Activated gamma-delta T cell (primary cell): ENCODE results near the gene CLTC.
"Not testable (repeated sequence)": the region's sequence is repeated elsewhere in the genome, so short reads cannot be mapped to it uniquely, and the experiment has no call there.

ENCODE experiments used
- DNase-seq: peaks from one replicate; lab custom pipeline; 2025; lab: John Stamatoyannopoulos, UW
- total RNA-seq, 2 donors: gene quantifications; one replicate each; lab custom pipeline; 2026; lab: John Stamatoyannopoulos, UW

The CLTC gene
- total RNA-seq, result 300 to 344 reads per million in 2 donors

- peak; percentile 84 for DNase-seq
Measured at GRCh38 chr17:59619298-59620063, at the start of gene CLTC. Gene CLTC, plus strand, starts transcription at chr17:59619895. Its CDS starts 237 bp downstream, at chr17:59620132.

GRCh38 chr17:59572301-59572924, 47.3 kb upstream of the CLTC start:
- no peak for DNase-seq

DNA sequence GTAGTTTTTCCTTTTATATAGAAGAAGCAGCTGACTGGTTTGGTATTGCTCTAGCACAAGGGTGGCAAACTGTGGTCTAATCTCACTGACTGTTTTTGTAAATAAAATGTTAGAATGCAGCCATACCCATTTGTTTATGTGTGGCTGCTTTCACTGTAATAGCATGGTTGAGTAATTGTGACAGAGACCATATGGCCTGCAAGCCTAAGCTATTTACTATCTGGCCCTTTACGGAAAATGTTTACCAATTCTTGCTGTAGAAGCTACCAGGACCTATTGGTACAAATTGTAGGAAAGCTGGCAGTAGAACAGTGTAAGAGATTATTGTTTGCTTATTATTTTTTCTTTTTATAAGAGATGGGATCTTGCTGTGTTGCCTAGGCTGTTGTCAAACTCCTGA, 35.5 kb upstream of the CLTC start:
- DNase-seq, result not testable (repeated sequence)

DNA sequence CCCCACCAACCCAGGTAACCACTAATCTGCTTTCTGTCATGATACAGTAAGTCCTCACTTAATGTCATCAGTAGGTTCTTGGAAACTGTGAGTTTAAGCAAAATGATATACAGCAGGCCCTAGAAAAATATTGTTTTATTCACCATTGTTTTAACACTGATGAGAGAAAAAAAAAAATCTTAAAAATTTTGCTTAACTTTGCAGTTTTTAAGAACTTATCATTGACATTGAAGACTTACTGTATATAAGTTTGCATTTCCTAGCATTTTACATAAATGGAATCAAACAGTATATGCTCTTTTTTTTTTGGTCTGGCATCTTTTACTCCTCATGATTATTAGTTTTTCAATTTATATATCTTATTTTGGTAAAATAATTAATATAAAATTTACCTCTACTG, 19.5 kb upstream of the CLTC start:
- no peak for DNase-seq

- no peak for DNase-seq
Measured at GRCh38 chr17:59601130-59601529, 18.6 kb upstream of the CLTC start.

GRCh38 chr17:59607061-59607460, 12.6 kb upstream of the CLTC start:
- no peak for DNase-seq

- DNase-seq, result no peak
Measured at GRCh38 chr17:59607817-59608403, 11.8 kb upstream of the CLTC start.

DNA sequence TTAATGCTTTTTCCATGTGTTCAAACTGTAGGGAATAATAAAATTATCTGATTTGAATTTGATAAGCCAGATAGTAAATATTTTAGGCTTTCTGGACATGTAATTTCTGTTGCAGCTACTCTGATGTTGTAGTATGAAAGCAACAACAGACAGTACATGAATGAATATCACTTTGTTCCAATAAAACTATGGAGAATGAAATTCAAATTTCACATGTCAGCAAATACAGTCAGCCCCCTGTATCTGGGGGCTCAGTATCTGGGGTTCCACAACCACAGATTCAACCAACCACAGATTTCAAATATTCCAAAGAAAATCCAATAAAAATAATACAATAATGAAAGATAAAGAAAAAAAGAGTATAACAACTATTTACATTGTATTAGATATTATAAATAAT, 8.2 kb upstream of the CLTC start:
- DNase-seq, result no peak

DNA sequence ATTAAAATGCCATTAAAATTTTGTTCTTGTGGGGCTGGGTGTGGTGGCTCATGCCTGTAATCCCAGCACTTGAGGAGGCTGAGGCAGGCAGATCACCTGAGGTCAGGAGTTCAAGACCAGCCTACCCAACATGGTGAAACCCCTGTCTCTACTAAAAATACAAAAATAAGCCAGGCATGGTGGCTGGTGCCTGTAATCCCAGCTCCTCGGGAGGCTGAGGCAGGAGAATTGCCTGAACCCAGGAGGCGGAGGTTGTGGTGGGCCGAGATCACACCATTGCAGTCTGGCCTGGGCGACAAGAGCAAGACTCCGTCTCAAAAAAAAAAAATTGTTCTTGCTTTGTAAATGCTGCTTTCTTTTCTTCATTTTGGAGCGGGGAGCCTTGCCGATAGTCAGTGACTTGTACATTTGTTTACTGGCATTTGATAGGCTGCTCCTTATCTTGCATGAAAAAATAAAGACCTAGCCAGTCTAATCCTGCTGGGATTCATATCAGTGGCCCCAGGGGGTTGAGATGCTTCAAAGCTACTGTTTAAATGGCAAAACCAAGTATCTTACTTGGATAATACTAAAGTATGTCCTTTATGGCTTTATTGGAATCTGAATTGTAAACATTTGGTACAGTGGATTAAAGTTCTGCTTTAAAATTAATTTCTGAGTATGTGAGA, 3.3 kb upstream of the CLTC start:
- no peak for DNase-seq

GRCh38 chr17:59617156-59617732, 2.5 kb upstream of the CLTC start:
- no peak for DNase-seq

DNA sequence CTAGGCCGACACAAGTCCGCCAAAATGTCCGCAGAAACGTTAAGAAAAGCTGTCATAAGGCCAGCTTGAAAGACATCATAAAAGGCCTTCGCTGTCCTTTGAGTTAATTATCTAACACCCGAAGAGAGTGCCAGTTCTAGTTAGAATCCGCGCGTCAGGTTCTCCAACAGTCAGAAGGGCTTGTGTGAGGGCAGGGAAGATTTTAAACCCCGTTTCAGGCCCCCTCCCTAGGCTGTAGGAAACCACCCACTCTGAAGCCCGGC, 729 bp upstream of the CLTC start:
- no peak for DNase-seq

GRCh38 chr17:59620064-59620359, 317 bp downstream of the CLTC start:
- DNase-seq, result no peak

DNA sequence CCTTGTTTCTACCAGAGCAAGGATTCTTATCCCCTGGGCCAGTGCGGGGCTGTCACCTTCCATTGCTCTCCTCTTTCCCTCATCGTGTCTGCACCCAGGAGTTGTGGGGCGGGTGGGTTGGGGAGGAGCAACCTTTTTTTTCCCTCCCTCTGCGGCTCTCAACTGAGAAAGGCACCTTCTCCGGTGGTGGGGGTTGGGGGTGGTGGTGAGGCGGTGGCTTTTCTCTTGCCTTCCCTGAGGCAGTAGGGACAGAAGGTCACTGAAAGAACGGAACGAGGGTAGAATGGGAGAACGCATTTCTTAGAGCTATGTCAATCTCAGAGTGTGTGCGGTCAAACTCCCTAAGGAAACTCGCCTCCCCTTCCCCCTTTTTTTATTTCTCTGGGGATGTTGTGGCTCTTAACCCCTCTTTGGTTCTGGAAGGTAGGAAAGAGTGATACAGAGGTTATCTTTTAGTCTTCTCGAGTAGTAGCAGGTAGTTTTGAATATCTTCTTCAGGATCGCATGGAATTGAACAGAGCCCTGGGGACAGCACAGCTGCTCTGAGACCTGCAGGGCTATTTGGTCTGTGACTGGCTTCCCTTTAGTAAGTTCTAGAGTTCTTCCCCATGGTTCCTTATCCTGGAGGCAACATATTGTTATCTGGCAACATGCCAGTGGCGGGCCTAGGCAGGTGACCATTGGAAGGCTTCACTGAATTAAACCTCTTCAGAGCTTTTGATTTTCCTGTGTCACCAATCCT, 994 bp downstream of the CLTC start:
- DNase-seq, result peak; percentile 16

GRCh38 chr17:59621771-59622170, 2.1 kb downstream of the CLTC start:
- DNase-seq, result no peak

GRCh38 chr17:59623151-59623550, 3.5 kb downstream of the CLTC start:
- no peak for DNase-seq

GRCh38 chr17:59626756-59627155, 7.1 kb downstream of the CLTC start:
- DNase-seq, result no peak

DNA sequence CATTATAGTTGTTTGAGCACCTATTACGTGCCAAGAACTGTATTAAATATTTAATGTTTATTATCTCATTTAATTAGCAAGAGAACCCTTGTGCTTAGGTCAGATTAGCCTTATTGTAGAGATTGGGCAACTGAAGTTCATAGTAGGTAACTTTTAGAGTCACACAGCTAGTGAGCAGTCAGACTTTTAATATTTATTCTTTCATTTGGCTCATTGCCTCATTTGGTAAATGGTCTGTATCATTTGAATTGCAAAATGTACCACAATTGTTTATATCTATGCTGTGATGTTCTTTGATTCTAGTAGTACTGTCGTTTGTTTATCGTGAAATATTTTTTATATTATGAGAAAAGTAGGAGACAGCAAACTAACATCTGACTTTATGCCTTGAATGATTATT, 7.6 kb downstream of the CLTC start:
- no peak for DNase-seq

DNA sequence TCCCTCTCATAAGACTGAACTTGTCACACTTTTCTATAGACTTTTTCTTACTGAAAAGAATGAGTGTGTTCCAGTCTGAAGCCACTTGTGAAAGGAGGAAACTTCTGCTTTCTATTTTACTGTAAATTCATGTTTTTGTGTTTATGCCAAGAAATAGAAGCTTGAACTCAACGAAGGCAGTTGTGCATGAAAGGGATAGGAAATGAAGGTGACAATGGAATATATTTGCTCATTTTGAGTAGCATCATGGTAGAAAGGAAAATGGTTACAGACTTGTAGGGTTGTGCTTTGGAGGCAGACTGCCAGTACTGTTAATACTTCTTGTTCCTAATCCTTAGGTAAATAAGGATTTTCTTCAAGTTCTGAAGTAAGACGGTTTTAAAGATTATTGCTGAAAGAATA, 8.1 kb downstream of the CLTC start:
- no peak for DNase-seq

DNA sequence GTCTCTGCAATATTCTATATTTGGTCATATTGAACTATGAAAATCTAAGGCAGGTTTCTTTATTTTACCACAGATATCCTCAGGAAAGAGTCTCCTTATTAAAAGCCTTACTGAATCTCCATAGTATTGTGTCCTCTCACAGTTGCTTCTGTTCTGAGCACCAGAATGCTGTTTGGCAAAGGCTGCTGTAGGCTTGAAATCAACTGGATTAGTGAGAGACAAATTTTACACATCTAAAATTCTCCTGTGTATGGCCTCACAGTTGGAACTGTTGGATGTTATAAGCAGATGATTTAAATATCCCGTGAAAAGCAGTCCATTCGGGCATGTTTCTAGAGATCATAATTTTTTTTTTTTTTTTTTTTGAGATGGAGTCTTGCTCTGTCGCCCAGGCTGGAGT, 9.5 kb downstream of the CLTC start:
- no peak for DNase-seq

GRCh38 chr17:59631276-59631675, 11.6 kb downstream of the CLTC start:
- DNase-seq, result no peak

DNA sequence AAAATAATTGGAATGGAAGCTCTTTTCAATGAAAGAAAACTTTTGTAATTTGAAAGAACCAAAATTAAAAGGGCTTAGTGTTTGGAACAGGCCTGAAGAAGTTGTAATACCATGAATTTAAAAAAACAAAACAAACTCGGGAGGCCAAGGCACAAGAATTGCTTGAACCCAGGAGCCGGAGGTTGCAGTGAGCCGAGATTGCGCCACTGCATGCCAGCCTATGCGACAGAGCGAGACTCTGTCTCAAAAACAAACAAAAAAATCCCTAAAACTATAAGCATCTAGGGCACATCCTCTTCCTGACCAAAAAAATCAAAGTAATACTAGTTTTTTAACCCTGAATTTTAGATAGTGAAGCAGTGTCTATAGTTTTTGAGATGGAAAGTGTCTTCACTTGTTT, 12.7 kb downstream of the CLTC start:
- DNase-seq, result no peak
